ENCODE measurements around the gene NUDT21.

NUDT21 gene

GRCh38 chr16:56462064-56462796 is 11.1 kb upstream of the NUDT21 start:
- no peak for DNase-seq (ENCODE audit: low read depth in 2 of 2)

- no peak for DNase-seq (ENCODE audit: low read depth in 2 of 2)
Measured at GRCh38 chr16:56460101-56460500, 9.0 kb upstream of the NUDT21 start.

- DNase-seq (ENCODE audit: low read depth in 2 of 2), result no peak
Measured at GRCh38 chr16:56457927-56458470, 6.9 kb upstream of the NUDT21 start.

GRCh38 chr16:56451753-56452689 is 889 bp upstream of the NUDT21 start:
- DNase-seq (ENCODE audit: low read depth in 2 of 2), result peak in 1 of 2 donors; percentile 22

- DNase-seq (ENCODE audit: low read depth in 2 of 2), result no peak
Measured at GRCh38 chr16:56450275-56450985, 702 bp downstream of the NUDT21 start.

- no peak for DNase-seq (ENCODE audit: low read depth in 2 of 2)
Measured at GRCh38 chr16:56448005-56448404, 3.1 kb downstream of the NUDT21 start.

- DNase-seq (ENCODE audit: low read depth in 2 of 2), result no peak
Measured at GRCh38 chr16:56447286-56447685, 3.8 kb downstream of the NUDT21 start.

- no peak for DNase-seq (ENCODE audit: low read depth in 2 of 2)
Measured at GRCh38 chr16:56438038-56438437, 13.1 kb downstream of the NUDT21 start.

- no peak for DNase-seq (ENCODE audit: low read depth in 2 of 2)
Measured at GRCh38 chr16:56436258-56436657, 14.9 kb downstream of the NUDT21 start.

- DNase-seq (ENCODE audit: low read depth in 2 of 2), result no peak
Measured at GRCh38 chr16:56428091-56428490, 23.0 kb downstream of the NUDT21 start.

- no peak for DNase-seq (ENCODE audit: low read depth in 2 of 2)
Measured at GRCh38 chr16:56426585-56426984, 24.5 kb downstream of the NUDT21 start.

GRCh38 chr16:56425439-56425832 is 25.7 kb downstream of the NUDT21 start, which contains the start of gene AMFR:
TSS of gene AMFR (minus strand) at chr16:56425545. CDS start at chr16:56425327, 218 bp downstream.
- DNase-seq (ENCODE audit: low read depth in 2 of 2), result peak; percentile 51 to 57

- DNase-seq (ENCODE audit: low read depth in 2 of 2), result peak; percentile 18 to 21
Measured at GRCh38 chr16:56424791-56425438, 26.2 kb downstream of the NUDT21 start.

- no peak for DNase-seq (ENCODE audit: low read depth in 2 of 2)
Measured at GRCh38 chr16:56424404-56424764, 26.7 kb downstream of the NUDT21 start.

GRCh38 chr16:56423584-56424403 is 27.3 kb downstream of the NUDT21 start:
- DNase-seq (ENCODE audit: low read depth in 2 of 2), result no peak

GRCh38 chr16:56422896-56423441 is 28.2 kb downstream of the NUDT21 start:
- DNase-seq (ENCODE audit: low read depth in 2 of 2), result no peak

GRCh38 chr16:56421976-56422669 is 29.0 kb downstream of the NUDT21 start:
- DNase-seq (ENCODE audit: low read depth in 2 of 2), result no peak

- DNase-seq (ENCODE audit: low read depth in 2 of 2), result no peak
Measured at GRCh38 chr16:56421313-56421712, 29.8 kb downstream of the NUDT21 start.

- no peak for DNase-seq (ENCODE audit: low read depth in 2 of 2)
Measured at GRCh38 chr16:56420613-56421012, 30.5 kb downstream of the NUDT21 start.

All from stimulated activated CD8-positive, alpha-beta memory T cell treated with anti-CD3 and anti-CD28 coated beads, Interleukin-2, amount 100 ng/mL, for 48 hours (primary cell).